ELF-1 (cell line): Measurements from ENCODE around the gene IL3.

Experiments
- DNase-seq: peaks from one replicate; pipeline ENCODE4 v3.0.0-alpha.2; 2016; ENCODE audit warnings: low read depth, low spot score

The IL3 gene

DNA sequence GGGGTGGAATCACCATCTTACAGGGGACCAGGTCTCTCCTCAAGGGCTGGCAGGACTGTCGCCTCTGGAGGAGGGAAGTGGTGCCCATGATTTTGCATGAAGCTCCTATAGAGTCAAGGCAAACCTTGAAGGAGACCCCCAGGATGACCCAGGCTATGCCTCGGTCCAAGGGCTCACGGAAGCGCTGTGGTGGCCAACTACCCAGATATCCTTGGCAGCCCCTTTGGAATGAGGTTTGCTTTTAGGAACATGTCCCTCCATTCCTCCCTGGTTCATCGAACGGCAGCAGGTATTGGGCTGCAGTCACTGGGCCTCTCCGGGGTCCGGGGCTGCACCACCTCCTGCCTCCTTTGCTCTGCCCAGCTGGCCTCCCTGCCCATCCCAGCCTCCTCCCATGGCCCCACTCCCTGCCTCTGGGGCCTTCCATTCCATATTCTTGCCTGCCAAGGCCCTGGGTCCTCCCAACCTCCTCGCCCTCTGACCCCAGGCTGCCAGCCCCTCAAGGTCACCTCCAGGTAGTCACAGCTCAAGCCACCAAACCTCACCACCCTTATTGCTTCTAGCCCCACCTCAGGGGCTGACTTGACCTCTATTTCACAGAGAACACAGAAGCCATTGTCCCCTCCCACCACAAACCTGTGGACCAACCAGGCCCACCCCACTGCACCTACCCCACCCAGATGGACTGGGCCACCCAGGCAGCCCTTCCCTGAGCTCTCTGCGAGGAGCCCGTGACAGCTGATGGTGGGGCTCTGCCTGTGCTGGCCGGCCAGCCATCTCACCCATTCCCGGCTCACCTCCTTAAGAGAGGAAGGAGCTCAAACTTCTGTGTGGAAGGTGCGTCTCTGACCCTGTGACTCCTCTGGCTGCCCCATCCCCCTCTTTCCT is 3.6 kb upstream of the IL3 start:
- DNase-seq, result no peak

DNA sequence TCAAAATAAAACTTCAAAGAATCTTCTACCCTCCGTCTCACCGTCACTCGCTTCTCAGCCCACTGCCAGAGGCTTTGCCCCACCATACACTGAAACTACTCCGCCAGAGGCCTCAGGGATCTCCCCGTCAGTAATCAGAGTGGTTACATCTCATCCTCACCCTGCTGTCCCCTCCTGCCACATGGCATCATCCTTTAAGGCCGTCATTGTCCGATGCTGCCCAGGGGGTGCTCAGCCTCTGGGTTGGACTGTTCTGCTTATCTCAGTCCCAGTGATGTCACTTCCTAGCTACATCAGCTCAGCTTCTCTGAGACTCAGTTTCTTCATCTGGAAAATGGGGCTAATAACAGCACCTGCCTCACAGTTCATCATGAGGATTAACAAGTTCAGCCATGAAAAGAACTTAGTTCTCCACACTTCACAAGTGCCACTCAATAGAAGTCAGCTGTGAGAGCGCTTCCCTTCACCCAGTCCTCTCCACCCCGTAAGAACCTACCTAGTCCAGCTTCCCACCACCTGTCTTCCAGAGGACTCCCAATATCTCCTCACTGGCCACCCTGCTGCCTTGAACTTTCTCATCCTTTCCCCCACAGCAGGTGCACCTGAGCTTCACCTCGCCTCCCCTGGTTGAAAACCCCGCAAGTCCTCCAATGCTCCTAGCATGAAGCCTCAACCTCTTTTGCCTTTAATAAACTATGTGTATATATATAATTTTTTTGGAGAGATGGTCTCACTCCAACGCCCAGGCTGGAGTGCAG is 2.8 kb upstream of the IL3 start:
- no peak for DNase-seq

DNA sequence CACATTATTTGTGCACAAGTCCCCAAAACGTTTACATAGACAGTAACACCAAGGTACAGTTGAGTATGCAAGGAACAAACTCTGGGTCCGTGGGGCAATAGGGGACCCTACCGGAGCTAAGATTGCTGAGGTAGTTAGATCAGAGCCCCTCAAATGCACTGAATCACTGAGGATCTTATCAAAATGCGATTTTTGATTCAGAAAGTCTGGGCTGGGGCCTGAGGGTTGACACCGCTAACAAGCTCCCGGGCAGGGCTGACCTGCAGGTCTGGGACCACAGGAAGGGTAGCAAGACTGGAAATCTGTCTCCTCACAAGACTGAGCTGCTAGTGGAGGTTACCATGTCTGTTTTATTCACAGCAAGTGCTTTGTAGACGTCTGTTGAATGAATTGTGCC is 1.8 kb upstream of the IL3 start:
- no peak for DNase-seq

DNA sequence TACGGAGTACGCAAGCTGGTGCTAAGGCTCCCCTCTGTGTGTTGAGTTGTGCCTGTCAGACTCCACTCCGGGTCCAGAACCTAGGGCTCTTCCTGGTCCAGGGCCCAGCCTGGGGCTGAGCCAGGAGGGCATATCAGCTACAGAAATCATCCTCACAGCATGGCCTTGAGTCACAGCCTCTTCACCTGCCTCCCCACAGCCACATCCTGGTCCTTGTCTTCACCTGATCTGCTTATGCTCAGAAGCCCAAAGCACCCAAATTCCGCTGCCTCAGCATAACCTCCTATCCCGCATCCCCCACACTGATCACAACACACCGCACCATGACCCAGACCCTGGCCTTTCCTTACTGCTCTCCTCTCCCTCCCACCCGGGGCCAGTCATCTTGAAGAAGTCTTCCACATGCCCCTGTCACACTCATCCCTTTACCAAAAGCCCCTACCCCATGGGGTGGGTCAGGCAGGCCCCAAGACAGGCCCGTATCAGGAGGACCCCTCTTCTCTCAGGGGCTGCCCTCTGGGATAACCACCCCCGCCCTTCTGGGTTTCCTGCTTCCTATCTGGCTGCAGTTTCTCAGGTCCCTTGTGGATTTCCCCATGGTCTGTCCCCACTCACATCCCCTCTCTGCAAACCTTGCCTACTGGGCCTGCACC is 1.3 kb upstream of the IL3 start:
- no peak for DNase-seq

DNA sequence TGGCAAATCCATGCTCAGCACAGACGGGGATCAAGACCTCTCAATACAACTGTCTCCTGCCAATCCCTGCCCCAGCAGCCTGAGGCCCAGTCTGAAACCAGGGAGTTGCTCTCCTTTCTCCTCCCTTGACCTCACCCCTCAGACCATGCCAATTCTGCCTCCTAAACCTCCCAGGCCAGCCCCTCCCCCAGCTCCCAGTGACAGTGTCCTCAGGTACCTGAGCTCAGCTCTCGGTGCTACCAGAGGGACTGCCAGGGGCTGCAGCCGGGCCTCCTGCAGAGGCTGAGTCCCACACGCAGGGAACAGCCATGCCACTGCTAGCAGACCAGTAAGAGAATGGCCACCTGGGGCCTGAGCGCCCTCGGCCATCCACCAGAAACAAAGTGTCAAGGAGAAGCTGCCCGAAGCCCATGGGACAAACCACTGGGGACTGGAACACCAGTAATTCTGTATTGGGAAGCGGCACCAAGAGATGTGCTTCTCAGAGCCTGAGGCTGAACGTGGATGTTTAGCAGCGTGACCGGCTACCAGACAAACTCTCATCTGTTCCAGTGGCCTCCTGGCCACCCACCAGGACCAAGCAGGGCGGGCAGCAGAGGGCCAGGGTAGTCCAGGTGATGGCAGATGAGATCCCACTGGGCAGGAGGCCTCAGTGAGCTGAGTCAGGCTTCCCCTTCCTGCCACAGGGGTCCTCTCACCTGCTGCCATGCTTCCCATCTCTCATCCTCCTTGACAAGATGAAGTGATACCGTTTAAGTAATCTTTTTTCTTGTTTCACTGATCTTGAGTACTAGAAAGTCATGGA is 557 bp upstream of the IL3 start:
- DNase-seq, result no peak

DNA sequence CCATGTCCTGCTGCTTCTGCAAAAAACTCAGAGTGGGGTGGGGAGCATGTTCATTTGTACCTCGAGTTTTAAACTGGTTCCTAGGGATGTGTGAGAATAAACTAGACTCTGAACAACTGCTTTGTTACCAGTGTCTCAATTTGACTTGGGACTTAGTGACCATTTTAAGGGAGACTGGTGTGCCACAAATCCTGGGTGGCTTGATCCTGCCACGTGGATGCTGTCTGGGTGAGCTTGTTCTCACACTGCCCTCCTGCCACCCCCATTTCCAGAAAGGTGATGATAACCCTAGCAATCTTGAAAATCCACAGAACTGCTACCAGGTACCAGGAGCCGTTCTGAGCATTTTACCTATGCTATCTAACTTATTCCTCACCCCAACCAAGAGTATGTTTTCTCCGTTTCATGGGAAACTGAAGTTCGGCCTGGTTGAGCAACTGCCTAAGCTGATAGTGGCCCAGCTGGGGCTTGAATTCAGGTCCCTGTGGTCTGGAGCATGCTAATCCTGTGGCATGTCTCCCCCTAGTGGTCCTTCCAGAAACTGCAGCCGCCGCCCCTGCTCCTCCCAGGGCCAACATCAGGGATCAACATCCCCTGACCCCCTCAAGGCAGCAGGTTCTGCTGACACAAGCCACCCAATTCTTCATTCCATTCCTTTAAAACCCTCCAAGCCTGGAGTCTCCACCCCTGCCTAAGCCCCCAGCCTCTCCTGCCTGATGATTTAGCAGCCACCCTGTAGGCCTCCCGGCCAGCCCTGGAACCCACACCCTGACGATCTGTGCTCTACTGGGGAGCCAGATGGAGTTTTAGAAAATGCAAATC is 2.8 kb downstream of the IL3 start:
- peak; percentile 87 for DNase-seq

DNA sequence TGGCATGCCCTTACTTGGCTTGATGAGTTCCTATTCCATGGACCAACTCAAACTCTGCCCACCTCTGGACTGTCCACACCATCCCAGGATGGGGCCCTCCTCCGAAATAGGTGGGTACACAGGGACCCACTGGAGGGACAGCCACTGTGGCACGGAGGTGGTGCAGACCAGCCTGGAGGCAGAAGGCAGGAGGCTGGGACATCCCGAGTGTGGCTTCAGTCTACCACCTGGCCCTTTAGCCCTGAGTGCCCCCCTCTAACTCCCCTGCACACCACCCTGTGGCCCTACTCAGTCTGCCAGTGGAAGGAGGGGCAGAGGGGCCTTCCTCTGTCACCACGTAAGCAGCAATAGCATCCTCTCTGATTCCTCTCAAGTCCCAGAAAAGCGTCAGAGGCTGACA is 3.7 kb downstream of the IL3 start:
- DNase-seq, result no peak

DNA sequence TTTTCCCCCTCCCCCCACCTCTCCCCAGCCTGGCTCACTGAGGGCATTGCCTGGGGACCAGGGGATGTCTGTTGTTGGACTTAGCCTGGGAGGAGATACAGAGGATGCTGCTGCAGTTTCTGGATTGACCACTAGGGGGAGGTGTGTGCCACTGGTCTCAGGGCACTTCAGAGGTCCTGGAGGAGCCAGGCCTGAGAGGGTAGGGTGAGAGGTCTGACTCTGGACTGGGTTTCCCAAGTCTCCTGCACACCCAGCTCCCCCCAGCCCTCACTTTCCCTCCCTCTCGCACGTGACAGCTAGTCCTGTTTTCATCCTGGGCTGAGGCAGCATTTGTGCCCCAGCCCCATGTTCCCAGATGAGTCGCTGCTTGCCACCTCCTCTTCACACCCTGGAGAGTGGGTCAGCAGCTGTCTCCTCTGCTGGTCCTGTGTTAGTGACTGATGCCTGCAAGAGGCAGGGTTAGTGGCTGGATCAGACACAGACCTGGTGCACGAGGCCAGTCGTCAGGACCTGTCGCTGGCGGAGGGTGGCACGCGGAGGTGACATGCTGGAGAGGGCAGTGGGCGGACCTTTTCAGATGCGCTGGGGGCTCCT is 4.4 kb downstream of the IL3 start:
- DNase-seq, result peak; percentile 93

DNA sequence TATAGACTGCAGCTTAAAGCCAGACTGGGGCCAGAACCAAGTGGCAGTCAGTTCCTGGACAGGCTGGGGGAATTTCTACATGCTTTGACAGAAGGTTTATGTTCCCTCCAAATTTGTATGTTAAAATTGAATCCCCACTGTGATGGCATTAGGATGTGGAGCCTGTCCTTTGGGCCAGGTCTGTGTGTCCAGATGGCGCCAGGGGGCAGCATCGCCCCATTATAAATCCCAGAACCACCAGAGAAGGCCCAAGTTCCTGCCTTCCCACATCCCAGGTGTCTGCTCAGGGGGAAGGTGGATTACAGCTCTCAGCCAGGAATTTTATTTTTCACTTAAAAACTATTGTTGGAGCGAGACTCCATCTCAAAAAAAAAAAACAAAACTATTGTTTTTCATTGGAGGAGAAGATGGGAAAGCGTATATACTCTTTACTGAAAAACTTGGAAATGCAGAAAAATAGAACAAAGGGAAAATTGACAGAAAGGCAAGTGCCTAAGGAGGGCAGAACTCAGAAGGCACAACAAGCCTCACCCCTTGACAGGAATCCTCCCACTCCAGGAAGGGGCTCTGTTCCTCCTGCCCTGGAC is 5.0 kb downstream of the IL3 start:
- peak; percentile 85 for DNase-seq

DNA sequence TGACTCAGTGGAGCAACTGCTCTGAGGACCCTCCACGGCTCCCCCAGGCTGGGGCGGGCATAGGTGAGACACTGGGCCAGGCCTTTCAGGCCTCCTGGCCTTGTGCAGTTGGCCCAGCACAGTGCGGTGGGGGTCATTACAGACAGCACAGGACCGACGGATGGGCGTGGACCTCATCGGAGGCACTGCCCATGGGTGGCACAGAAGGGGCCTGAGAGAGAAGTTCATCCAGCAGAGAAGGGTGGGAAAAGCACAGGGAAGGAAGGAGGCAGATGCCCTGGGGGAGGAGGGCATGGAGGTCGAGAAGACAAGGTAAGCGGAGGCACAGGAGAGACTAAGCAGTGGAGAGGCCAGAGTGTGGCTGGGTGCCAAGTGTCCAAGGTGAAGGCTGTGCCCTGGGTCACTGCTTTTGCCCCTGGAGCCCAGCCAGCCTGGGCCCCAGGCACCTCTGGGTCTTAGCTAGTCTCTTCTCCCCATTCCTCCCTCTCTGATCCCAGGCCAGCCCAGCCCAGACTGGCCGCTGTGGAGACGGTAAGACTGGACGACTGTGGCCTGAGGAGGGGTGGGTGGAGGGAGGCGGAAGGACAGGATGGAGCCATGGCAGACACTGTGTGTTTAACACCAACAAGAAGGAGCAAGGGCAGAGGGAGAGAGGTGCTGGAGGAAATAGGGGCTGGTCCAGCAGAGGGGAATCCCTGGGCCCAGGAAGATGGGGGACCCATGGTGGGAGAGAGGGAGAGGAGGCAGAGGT is 5.7 kb downstream of the IL3 start:
- no peak for DNase-seq

DNA sequence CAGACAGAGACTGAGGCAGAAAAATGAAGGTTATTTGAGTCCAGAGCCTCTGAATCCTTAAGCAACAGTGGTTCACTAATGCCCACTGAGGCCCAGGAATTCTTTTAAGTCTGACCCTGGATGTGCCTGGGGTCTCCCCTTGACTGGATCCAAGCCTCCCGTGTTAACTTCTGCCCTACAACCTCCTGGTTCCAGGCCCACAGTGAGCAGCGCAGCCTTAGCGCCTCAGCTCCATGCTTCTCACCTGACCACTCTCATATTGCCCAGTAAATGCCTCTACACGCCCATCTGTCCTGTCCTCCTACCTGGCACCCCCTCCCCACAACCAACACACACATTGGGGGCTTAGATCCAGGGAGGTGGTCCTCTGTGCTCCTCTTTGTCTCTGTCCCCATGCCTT is 6.4 kb downstream of the IL3 start:
- no peak for DNase-seq

DNA sequence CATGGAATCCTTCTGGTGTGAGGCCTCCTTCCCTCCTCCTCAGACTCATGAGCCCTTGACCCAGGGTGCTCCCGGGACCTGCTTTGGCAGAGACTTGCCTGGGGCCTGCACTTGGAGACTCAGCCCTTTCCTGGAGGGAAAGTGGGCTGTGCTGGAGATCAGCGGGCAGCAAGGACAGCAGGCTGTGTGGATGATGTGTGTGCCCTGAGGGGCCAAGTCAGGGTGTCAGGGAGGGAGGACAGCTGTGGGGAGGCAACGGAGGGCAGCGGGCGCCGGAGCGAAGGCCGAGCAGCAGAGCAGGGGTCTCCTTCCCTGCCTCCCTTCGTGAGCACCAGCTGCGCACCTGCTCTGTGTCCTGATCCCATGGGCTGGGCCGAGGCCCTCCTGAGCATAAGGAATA is 7.0 kb downstream of the IL3 start:
- no peak for DNase-seq

DNA sequence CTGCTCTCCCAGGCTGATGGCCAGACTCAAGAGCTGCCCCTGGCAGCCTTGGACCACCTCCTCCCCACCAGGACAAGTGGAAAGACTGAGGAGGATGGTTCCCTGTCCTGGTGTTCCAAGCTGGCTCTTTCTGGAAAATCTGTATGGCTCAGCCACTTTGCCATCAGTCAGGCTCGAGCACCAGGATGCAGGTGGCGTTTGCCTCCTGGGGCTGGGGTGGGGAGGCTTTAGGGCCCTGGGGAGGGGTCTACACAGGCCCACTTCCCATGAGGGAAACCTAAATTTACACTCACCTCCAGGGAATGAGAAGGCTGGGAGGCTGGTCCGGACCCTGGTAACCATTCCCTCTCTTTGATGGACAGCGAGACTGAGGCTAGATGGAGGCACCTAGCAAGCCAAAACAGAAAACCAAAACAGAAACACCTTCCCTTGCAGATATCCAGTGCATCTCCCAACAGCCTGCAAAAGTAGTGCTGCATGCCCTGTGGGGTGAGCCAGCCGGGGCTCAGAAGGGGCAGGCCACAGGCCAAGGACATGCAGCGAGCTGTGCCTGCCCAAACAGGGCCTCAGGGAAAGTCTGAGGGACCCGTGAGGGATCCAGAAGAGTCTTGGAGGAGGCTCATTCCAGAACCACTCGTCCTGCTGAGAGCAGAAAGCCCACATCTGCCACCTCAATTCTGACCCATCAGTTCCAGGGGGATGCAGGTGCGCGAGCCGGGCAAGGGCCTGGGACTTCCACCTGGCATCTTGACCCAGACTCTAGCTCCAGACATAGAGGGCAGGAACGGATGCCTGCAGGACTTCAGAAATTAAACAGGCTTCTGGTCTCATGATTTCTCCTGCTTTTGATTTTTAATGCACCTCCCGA is 7.7 kb downstream of the IL3 start:
- no peak for DNase-seq

DNA sequence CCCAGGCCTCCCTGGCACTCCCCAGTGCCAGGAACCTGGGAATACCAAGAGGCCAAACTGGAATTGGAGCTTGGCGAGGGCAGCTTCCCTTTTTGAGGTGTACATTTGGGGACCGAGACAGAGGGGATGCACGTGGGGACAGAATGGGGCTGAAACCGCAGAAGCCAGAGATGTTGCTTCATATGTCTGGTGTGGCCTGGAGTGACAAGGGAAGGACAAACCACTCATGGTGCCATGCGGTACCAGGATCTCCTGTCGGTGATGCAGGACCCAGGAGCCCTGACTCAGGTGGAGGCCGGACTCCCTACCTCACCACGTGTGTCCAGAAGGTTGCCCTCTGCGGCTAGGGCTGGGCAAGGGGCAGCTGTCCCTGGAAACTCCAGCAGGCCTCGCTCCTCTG is 9.1 kb downstream of the IL3 start:
- DNase-seq, result no peak

DNA sequence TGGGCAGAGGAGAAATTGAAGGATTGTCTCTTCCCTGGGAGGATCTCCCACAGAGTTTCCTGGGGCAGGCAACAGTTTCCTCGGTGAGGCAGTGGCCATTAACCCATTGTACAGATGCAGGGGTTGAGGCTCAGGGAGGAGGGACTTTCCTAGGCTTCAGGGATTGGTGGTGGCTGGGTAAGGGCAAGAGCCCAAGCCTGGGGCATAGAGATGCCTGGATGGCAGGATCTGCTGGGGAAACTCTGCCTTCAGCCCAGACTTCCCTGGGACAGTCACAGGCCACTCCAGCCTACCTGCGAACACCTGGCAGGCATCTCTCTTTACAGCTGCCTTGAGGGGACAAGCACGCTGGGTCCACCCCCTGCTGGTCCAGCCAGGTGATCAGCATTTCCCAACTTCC is 9.5 kb downstream of the IL3 start:
- DNase-seq, result no peak

DNA sequence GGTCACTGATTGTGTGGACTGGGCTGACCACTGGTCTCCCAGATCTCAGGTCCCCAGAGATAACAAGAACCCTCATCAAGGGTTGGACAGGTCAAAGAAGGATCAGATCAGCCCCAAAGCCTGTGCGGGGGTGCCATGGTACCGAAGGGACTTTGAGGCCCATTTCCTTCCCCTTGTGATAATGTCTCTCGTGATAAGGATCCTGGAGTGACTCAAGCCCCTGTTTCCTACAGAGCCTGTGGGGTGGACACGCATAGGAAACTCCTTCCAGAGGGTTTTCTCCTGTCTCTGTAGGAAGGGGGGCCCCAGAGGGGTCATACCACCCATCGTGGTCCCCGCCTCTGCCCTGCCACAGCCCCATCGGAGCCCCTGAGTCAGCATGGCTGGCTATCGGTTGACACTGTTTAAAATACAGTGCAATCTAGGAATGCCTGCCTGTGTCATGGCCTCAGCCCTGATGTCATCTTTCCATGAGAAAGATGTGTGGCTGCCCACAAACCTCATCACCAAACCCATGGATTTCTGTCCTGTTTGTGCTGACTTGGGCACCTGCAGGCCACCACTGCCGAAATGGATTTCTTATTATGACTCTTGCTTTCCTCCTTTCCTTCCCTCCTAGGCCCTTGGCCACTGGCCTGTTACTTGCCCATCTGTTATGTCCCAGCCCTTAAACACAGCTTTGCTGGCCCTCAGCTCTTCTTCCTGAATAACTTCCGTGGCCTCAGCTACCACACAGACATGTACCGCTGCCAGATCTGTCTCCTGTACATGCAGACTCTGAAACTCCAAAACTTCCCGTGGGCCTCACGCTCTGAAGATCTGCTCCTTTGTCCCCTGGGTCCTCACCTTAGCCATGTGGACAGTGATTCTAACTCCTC is 10.2 kb downstream of the IL3 start:
- DNase-seq, result no peak

DNA sequence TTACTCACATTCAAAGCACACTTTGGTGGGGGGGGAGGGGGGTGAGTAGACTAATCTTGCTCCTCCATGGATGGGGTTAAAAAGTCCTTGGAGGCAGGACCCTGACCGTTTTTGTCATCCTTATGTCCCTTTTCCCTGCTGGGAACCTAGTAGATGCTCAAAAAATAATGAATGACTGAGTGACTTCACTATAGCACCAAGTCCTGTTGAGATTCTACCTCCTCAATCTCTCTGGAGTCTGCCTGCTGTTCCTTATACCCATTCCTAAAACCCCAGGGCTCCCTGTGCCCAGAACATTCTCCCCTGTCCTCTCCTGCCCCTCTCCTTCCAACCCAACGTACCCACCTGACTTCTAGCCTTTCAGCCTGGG is 10.9 kb downstream of the IL3 start:
- DNase-seq, result no peak
